GM23338 (cell line): Measurements from ENCODE around the gene SUPT3H.

Source experiments
- CTCF ChIP-seq, 2 experiments: fragments of 200-600 bp in 1 of 2; sonication (generic) in 1 of 2; conservative IDR thresholded peaks; 2 replicates each; pipeline versions ENCODE4 v1.5.1 to v1.6.1; 2016 to 2017; ENCODE audit warnings: antibody characterized with exemption in 2 of 2, low read depth in 2 of 2, mild to moderate bottlenecking in 2 of 2, moderate library complexity in 1 of 2
- EZH2 ChIP-seq: fragments of 200-600 bp; sonication (generic); IDR thresholded peaks from one replicate; pipeline ENCODE4 v1.8.0; 2017; ENCODE audit warnings: antibody characterized with exemption, mild to moderate bottlenecking, low read depth; ENCODE audit not compliant: unreplicated experiment
- EZH2phosphoT487 ChIP-seq: fragments of 200-600 bp; sonication (generic); IDR thresholded peaks from one replicate; pipeline ENCODE4 v1.8.1; 2018; ENCODE audit warnings: antibody characterized with exemption; ENCODE audit not compliant: unreplicated experiment
- JUNB ChIP-seq: IDR thresholded peaks from one replicate; pipeline ENCODE4 v1.6.1; 2016; ENCODE audit warnings: antibody characterized with exemption; ENCODE audit not compliant: unreplicated experiment
- POLR2AphosphoS5 ChIP-seq: IDR thresholded peaks from 2 replicates; pipeline ENCODE4 v1.6.1; 2016; ENCODE audit warnings: antibody characterized with exemption, low read depth
- STAT1 ChIP-seq: IDR thresholded peaks from one replicate; pipeline ENCODE4 v1.6.1; 2016; ENCODE audit warnings: antibody characterized with exemption; ENCODE audit not compliant: unreplicated experiment
- ZNF114 ChIP-seq: fragments of 250-450 bp; sonication (Bioruptor Pico); IDR thresholded peaks from 2 replicates; pipeline ENCODE4 v1.5.0; 2020; ENCODE audit warnings: mild to moderate bottlenecking, moderate library complexity

GRCh38 chr6:45226081-45226480 lies 151.7 kb downstream of the SUPT3H start:
- TF ChIP-seq EZH2phosphoT487: no peak
- TF ChIP-seq CTCF (conservative IDR thresholded peaks at IDR 0.05; ENCODE audit: low read depth in 2 of 2): 0 out of 4 replicates have a peak, but pooled peaks of 1 of the 2 experiments have one; percentile 11
- no peak for TF ChIP-seq STAT1
- TF ChIP-seq EZH2: no peak
- TF ChIP-seq JUNB: no peak
- no peak for TF ChIP-seq POLR2AphosphoS5
- TF ChIP-seq ZNF114 (CRISPR knock-in tag): no peak
